ENCODE measurements around the gene CTIF.

GRCh38 chr18:48769006-48769636, 230.3 kb downstream of the CTIF start:
- TF ChIP-seq CTCF (IDR thresholded peaks at IDR 0.05; ENCODE audit: poor library complexity), result no peak
- no peak for TF ChIP-seq EZH2 (IDR thresholded peaks at IDR 0.05; ENCODE audit: borderline replicate concordance)
- no peak for TF ChIP-seq EZH2phosphoT487 (IDR thresholded peaks at IDR 0.05; ENCODE audit: low read depth, severe bottlenecking, unreplicated experiment)

All from hepatocyte (in vitro differentiated cells).